Measurements from ENCODE around the gene CCDC187.

Gene CCDC187

GRCh38 chr9:136278221-136278620 lies 25.7 kb downstream of the CCDC187 start:
- H3K36me3 ChIP-seq (ENCODE audit: control insufficient read depth, insufficient read depth, low read length), result no peaks in the 10 kb centered on the region
- H3K4me1 ChIP-seq (ENCODE audit: control insufficient read depth, insufficient read depth, low read length), result no peaks in the 10 kb centered on the region
- H3K4me3 ChIP-seq (ENCODE audit: low read length), result no peak overlapping the region
- no peaks in the 10 kb centered on the region for H3K27me3 ChIP-seq (ENCODE audit: control insufficient read depth, insufficient read depth, low read length)
- no peak overlapping the region for H3K9ac ChIP-seq (ENCODE audit: low read length)
- H3K27ac ChIP-seq (ENCODE audit: low read depth, low read length), result no peak overlapping the region

GRCh38 chr9:136277746-136278145 lies 26.1 kb downstream of the CCDC187 start:
- no peaks in the 10 kb centered on the region for H3K4me1 ChIP-seq (ENCODE audit: control insufficient read depth, insufficient read depth, low read length)
- H3K36me3 ChIP-seq (ENCODE audit: control insufficient read depth, insufficient read depth, low read length), result no peaks in the 10 kb centered on the region
- H3K27ac ChIP-seq (ENCODE audit: low read depth, low read length), result no peak overlapping the region
- H3K9ac ChIP-seq (ENCODE audit: low read length), result no peak overlapping the region
- H3K27me3 ChIP-seq (ENCODE audit: control insufficient read depth, insufficient read depth, low read length), result no peaks in the 10 kb centered on the region
- H3K4me3 ChIP-seq (ENCODE audit: low read length), result no peak overlapping the region

GRCh38 chr9:136276716-136277115 lies 27.2 kb downstream of the CCDC187 start:
- Histone ChIP-seq H3K27me3 (ENCODE audit: control insufficient read depth, insufficient read depth, low read length) (no peaks in the 10 kb centered on the region), H3K27ac (ENCODE audit: low read depth, low read length) (no peak overlapping the region), H3K4me1 (ENCODE audit: control insufficient read depth, insufficient read depth, low read length) (no peaks in the 10 kb centered on the region), H3K36me3 (ENCODE audit: control insufficient read depth, insufficient read depth, low read length) (no peaks in the 10 kb centered on the region), H3K4me3 (ENCODE audit: low read length) (no peak overlapping the region), H3K9ac (ENCODE audit: low read length) (no peak overlapping the region)

- H3K27me3 ChIP-seq (ENCODE audit: control insufficient read depth, insufficient read depth, low read length), result no peaks in the 10 kb centered on the region
- no peaks in the 10 kb centered on the region for H3K36me3 ChIP-seq (ENCODE audit: control insufficient read depth, insufficient read depth, low read length)
- H3K4me1 ChIP-seq (ENCODE audit: control insufficient read depth, insufficient read depth, low read length), result no peaks in the 10 kb centered on the region
- H3K27ac ChIP-seq (ENCODE audit: low read depth, low read length), result no peak overlapping the region
- H3K9ac ChIP-seq (ENCODE audit: low read length), result no peak overlapping the region
- H3K4me3 ChIP-seq (ENCODE audit: low read length), result no peak overlapping the region
Observed at GRCh38 chr9:136275655-136276429, 28.1 kb downstream of the CCDC187 start.

GRCh38 chr9:136274786-136275654 lies 28.9 kb downstream of the CCDC187 start:
- H3K36me3 ChIP-seq (ENCODE audit: control insufficient read depth, insufficient read depth, low read length), result no peaks in the 10 kb centered on the region
- H3K27me3 ChIP-seq (ENCODE audit: control insufficient read depth, insufficient read depth, low read length), result no peaks in the 10 kb centered on the region
- no peak overlapping the region for H3K27ac ChIP-seq (ENCODE audit: low read depth, low read length)
- no peak overlapping the region for H3K4me3 ChIP-seq (ENCODE audit: low read length)
- H3K4me1 ChIP-seq (ENCODE audit: control insufficient read depth, insufficient read depth, low read length), result no peaks in the 10 kb centered on the region
- no peak overlapping the region for H3K9ac ChIP-seq (ENCODE audit: low read length)

- Histone ChIP-seq H3K9ac (ENCODE audit: low read length) (no peak overlapping the region), H3K36me3 (ENCODE audit: control insufficient read depth, insufficient read depth, low read length) (no peaks in the 10 kb centered on the region), H3K4me1 (ENCODE audit: control insufficient read depth, insufficient read depth, low read length) (no peaks in the 10 kb centered on the region), H3K4me3 (ENCODE audit: low read length) (no peak overlapping the region), H3K27ac (ENCODE audit: low read depth, low read length) (no peak overlapping the region), H3K27me3 (ENCODE audit: control insufficient read depth, insufficient read depth, low read length) (no peaks in the 10 kb centered on the region)
Observed at GRCh38 chr9:136273921-136274785, 29.7 kb downstream of the CCDC187 start.

GRCh38 chr9:136273244-136273865 lies 30.5 kb downstream of the CCDC187 start:
- H3K27me3 ChIP-seq (ENCODE audit: control insufficient read depth, insufficient read depth, low read length), result no peaks in the 10 kb centered on the region
- no peak overlapping the region for H3K27ac ChIP-seq (ENCODE audit: low read depth, low read length)
- H3K4me1 ChIP-seq (ENCODE audit: control insufficient read depth, insufficient read depth, low read length), result no peaks in the 10 kb centered on the region
- no peak overlapping the region for H3K4me3 ChIP-seq (ENCODE audit: low read length)
- no peaks in the 10 kb centered on the region for H3K36me3 ChIP-seq (ENCODE audit: control insufficient read depth, insufficient read depth, low read length)
- H3K9ac ChIP-seq (ENCODE audit: low read length), result no peak overlapping the region

- Histone ChIP-seq H3K9ac (ENCODE audit: low read length) (no peak overlapping the region), H3K4me3 (ENCODE audit: low read length) (no peak overlapping the region), H3K36me3 (ENCODE audit: control insufficient read depth, insufficient read depth, low read length) (no peaks in the 10 kb centered on the region), H3K27ac (ENCODE audit: low read depth, low read length) (no peak overlapping the region), H3K4me1 (ENCODE audit: control insufficient read depth, insufficient read depth, low read length) (no peaks in the 10 kb centered on the region), H3K27me3 (ENCODE audit: control insufficient read depth, insufficient read depth, low read length) (no peaks in the 10 kb centered on the region)
Observed at GRCh38 chr9:136270173-136270705, 33.7 kb downstream of the CCDC187 start.

GRCh38 chr9:136268735-136269134 lies 35.2 kb downstream of the CCDC187 start:
- Histone ChIP-seq H3K4me1 (ENCODE audit: control insufficient read depth, insufficient read depth, low read length) (no peaks in the 10 kb centered on the region), H3K27ac (ENCODE audit: low read depth, low read length) (no peak overlapping the region), H3K4me3 (ENCODE audit: low read length) (no peak overlapping the region), H3K9ac (ENCODE audit: low read length) (no peak overlapping the region), H3K36me3 (ENCODE audit: control insufficient read depth, insufficient read depth, low read length) (no peaks in the 10 kb centered on the region), H3K27me3 (ENCODE audit: control insufficient read depth, insufficient read depth, low read length) (no peaks in the 10 kb centered on the region)

GRCh38 chr9:136268318-136268717 lies 35.6 kb downstream of the CCDC187 start:
- Histone ChIP-seq H3K27me3 (ENCODE audit: control insufficient read depth, insufficient read depth, low read length) (no peaks in the 10 kb centered on the region), H3K36me3 (ENCODE audit: control insufficient read depth, insufficient read depth, low read length) (no peaks in the 10 kb centered on the region), H3K4me3 (ENCODE audit: low read length) (no peak overlapping the region), H3K27ac (ENCODE audit: low read depth, low read length) (no peak overlapping the region), H3K4me1 (ENCODE audit: control insufficient read depth, insufficient read depth, low read length) (no peaks in the 10 kb centered on the region), H3K9ac (ENCODE audit: low read length) (no peak overlapping the region)

GRCh38 chr9:136267261-136268111 lies 36.4 kb downstream of the CCDC187 start:
- H3K9ac ChIP-seq (ENCODE audit: low read length), result no peak overlapping the region
- H3K4me3 ChIP-seq (ENCODE audit: low read length), result peak overlapping the region; percentile 67
- H3K27ac ChIP-seq (ENCODE audit: low read depth, low read length), result no peak overlapping the region

More at GRCh38 chr9:136267261-136268111, 36.4 kb downstream of the CCDC187 start:
- no peaks in the 10 kb centered on the region for H3K36me3 ChIP-seq (ENCODE audit: control insufficient read depth, insufficient read depth, low read length)
- H3K27me3 ChIP-seq (ENCODE audit: control insufficient read depth, insufficient read depth, low read length), result no peaks in the 10 kb centered on the region
- H3K4me1 ChIP-seq (ENCODE audit: control insufficient read depth, insufficient read depth, low read length), result no peaks in the 10 kb centered on the region
